T-cell (primary cell): ENCODE results near the gene PCGF2. TPM values are rescaled to one million over a fixed set of nuclear protein-coding genes. Genes with fewer than 3 reads are reported as not detected.

Experiments
- ATAC-seq, 4 experiments: fragments of 200-7000 bp in 3 of 4; fragments of 150-1000 bp in 1 of 4; cut with Tn5 transposase; replicated peaks in 1 of 4; 1 replicate in 3 of 4; 2 replicates in 1 of 4; pipeline ENCODE4 v1.10.0; 2021; ENCODE audit warnings: moderate library complexity in 3 of 4, mild to moderate bottlenecking in 2 of 4, moderate number of reproducible peaks in 1 of 4
- CTCF ChIA-PET, 2 donors: fragments of 300-600 bp; sonication (Branson Sonifier 250); formaldehyde crosslinking; loops; one replicate each; lab custom pipeline; 2022; ENCODE audit warnings: antibody characterized with exemption in 2 of 2; lab: Charles Lee
- POLR2A ChIA-PET, 2 donors: fragments of 300-600 bp; sonication (Branson Sonifier 250); formaldehyde crosslinking; loops; one replicate each; lab custom pipeline; 2022; ENCODE audit warnings: antibody characterized with exemption in 2 of 2; lab: Charles Lee
- DNase-seq, 35 experiments: peaks; one replicate each; pipeline versions ENCODE4 v3.0.0 to v3.0.0-alpha.2; 2013 to 2023
- H3K27ac ChIP-seq: one replicate; pipeline ENCODE4 v1.5.1; 2013; ENCODE audit warnings: low read length
- H3K27me3 ChIP-seq, 2 experiments: replicated peaks in 1 of 2; 1 replicate in 1 of 2; 2 replicates in 1 of 2; pipeline versions ENCODE4 v1.6.1 to v1.7.0; 2013; ENCODE audit warnings: low read length in 1 of 2, mixed read lengths in 1 of 2; ENCODE audit not compliant: control insufficient read depth in 2 of 2, insufficient read depth in 2 of 2; ENCODE audit errors: extremely low read depth in 1 of 2
- H3K36me3 ChIP-seq, 2 donors: 1 replicate in 1 of 2; 2 replicates in 1 of 2; pipeline versions ENCODE4 v1.6.1 to v1.7.0; 2013; ENCODE audit warnings: low read length in 1 of 2; ENCODE audit not compliant: control insufficient read depth in 2 of 2, insufficient read depth in 1 of 2; ENCODE audit errors: extremely low read depth in 1 of 2
- H3K4me1 ChIP-seq, 2 experiments: 1 replicate in 1 of 2; 2 replicates in 1 of 2; pipeline versions ENCODE4 v1.6.1 to v1.7.0; 2013; ENCODE audit warnings: low read length in 2 of 2, mixed read lengths in 1 of 2; ENCODE audit not compliant: insufficient read depth in 2 of 2, control insufficient read depth in 1 of 2; ENCODE audit errors: extremely low read depth in 1 of 2
- H3K4me3 ChIP-seq, 2 donors: 1 replicate in 1 of 2; 2 replicates in 1 of 2; pipeline versions ENCODE4 v1.5.1 to v1.7.0; 2013; ENCODE audit warnings: mild to moderate bottlenecking in 2 of 2, low read length in 1 of 2, moderate library complexity in 1 of 2; ENCODE audit not compliant: control insufficient read depth in 1 of 2; ENCODE audit errors: extremely low read depth in 1 of 2
- H3K9me3 ChIP-seq: 2 replicates; pipeline ENCODE4 v1.7.0; 2013
- H3K27ac Mint-ChIP-seq, 2 donors: one replicate each; pipeline ENCODE4 v1.8.0; 2020 to 2021; ENCODE audit warnings: mild to moderate bottlenecking in 2 of 2, mixed read lengths in 2 of 2
- H3K27me3 Mint-ChIP-seq, 2 donors: one replicate each; pipeline ENCODE4 v1.8.0; 2021 to 2022; ENCODE audit warnings: mixed read lengths in 2 of 2
- H3K36me3 Mint-ChIP-seq: one replicate; pipeline ENCODE4 v1.8.0; 2021; ENCODE audit warnings: mixed read lengths
- H3K4me1 Mint-ChIP-seq, 3 donors: one replicate each; pipeline ENCODE4 v1.8.0; 2020 to 2022; ENCODE audit warnings: mixed read lengths in 3 of 3, mild to moderate bottlenecking in 1 of 3
- H3K4me3 Mint-ChIP-seq, 3 donors: one replicate each; pipeline ENCODE4 v1.8.0; 2020 to 2022; ENCODE audit warnings: mild to moderate bottlenecking in 3 of 3, mixed read lengths in 3 of 3, moderate library complexity in 3 of 3
- H3K9me3 Mint-ChIP-seq, 3 donors: one replicate each; pipeline ENCODE4 v1.8.0; 2020 to 2022; ENCODE audit warnings: mixed read lengths in 3 of 3
- WGBS: methylation state at CpG from one replicate; pipeline ENCODE4 v1.1.5; 2013; ENCODE audit warnings: missing lambda C conversion rate; ENCODE audit not compliant: insufficient coverage; 5-methylcytosine and 5-hydroxymethylcytosine counted together
- total RNA-seq, 35 experiments: library from RNA in 6 of 35; stranded (reverse) in 6 of 35; fragments of 120-200 nt in 1 of 35; gene quantifications; one replicate each; pipeline versions ENCODE4 v1.2.1 to v1.2.4 and lab custom pipeline; 2013 to 2026

The PCGF2 gene
- total RNA-seq, 5 donors from 2014 or later (not counting 1 experiment from before 2014, with no cell fraction given) = 0.28 to 0.69 (median 0.53) TPM; not detected in 2

DNA sequence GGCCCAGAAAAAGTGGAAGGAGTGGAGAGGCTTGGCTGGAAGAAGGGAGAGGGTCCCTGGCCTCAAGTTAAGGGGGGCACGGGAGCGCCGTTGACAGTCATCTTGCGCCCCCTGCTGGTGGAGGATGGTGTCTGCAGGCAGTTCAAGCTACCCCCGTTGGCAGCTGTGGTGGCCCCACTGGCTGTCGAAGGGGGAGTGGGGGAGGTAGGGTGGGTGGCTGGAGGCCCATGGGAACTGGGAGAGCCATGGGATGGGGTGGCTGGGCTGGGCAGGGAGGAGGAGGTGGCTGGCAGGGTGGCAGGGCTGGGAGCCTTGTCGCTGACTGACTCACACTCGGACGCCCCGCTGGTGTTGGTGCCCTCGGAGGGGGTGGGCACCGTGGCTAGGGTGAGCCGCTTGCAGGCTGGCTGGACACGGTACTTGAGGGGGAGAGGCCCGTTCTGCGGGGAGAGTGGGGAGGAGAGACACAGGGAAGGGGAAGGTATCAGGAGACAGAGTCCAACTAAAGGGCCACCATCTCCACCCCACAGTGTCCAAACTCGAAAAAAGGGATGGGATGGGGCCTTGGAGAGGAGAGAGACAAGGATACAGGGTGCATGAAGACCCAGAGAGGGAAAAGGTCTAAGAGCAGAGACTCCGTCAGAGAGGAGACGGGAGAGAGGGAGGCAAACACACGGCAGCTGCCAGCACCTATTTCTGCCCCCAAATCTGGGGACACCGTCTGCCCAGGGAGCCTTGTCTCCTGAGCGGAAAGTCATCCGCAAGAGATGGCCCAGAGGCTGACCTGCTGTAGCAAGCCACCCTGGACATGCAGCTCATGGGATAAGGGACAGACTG, 12.8 kb downstream of the PCGF2 start:
- CTCF ChIA-PET = interaction anchor here (0.6 to 2.0 kb wide), 22 partner anchors 15 to 1475 kb away, joined by 3 to 23 read pairs (median 4); partner anchors contain the start of genes EPOP (in 1 of the 2) and PSMB3 (in 1 of the 2)
- WGBS = 64% methylated on average over 16 of the region's 23 CpGs

DNA sequence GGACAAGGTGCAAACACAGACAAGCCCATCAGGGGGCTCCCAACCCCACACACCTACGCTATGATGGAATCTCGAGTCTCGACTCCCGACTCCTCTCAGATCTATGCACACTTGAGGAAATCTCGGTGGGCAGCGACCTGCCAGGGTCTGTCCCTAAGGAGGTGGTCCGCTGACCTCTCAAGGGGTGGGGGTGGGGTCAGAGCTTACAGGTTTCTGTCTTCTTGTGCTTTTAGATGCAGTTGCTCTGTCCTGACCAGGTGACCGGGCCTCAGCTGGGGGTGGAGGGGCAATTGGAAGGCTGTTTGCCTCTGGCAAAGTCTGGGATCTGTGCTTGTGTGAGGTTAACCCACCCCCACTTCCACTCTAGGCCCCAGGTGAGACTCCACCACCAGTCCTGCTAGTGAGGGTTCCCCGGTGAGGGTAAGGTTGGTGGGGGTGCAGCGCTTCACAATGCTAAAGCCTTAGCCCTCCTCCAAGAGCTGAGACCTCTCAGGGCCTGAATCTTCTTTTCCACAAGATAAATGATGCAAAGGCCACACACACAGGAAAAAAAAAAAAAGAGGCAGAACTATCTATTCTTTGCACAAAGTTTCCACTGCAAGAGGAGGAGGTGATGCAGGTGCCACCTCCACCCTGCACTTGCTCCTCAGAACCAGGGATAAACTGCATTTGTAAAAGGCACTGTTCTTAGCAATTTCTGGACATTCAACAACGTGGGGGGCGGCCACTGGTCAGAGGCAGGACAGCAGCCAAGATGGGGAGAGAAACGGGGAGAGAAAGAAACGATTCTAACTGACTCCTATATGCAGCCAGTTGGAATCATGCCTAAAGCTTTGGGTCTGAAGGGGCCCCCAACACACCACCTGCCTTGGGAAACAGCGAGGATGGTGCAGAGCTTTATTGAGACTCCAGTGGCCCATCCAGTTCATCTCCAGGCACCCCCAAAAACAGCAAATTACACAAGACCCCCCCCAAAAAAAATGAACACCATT, 13.9 kb downstream of the PCGF2 start:
- H3K4me1 Mint-ChIP-seq = peaks cover 39 to 54% (median 49%) of the 10 kb centered on the region in 3 donors
- no peaks in the 10 kb centered on the region for H3K9me3 Mint-ChIP-seq
- Histone ChIP-seq H3K27me3 (peaks cover 0 to 11% of the 10 kb centered on the region in 2 experiments), H3K4me3 (no peak overlapping the region), H3K36me3 (peaks cover 4 to 8% of the 10 kb centered on the region in 2 donors), H3K27ac (no peak overlapping the region), H3K4me1 (peaks cover 2 to 56% of the 10 kb centered on the region in 2 experiments), H3K9me3 (no peaks in the 10 kb centered on the region)
- peak in 4 of 35 experiments; percentile 29 to 61 (median 40) for DNase-seq
- H3K27me3 Mint-ChIP-seq = peaks cover 0 to 3% of the 10 kb centered on the region in 2 donors
- no peak overlapping the region for H3K4me3 Mint-ChIP-seq
- H3K36me3 Mint-ChIP-seq = no peaks in the 10 kb centered on the region
- 83% methylated on average over 1 of the region's 15 CpGs for WGBS
- ChIA-PET CTCF (interaction anchor here (0.6 to 2.0 kb wide), 14 partner anchors 16 to 1476 kb away, joined by 3 to 23 read pairs (median 6); partner anchors contain the start of genes EPOP (in 1 of the 2) and PSMB3 (in 1 of the 2)), POLR2A (no interaction called here)
- no peak for ATAC-seq
- peak overlapping the region; percentile 73 to 77 for H3K27ac Mint-ChIP-seq

More for the DNA sequence above, 12.8 kb downstream of the PCGF2 start:
- no peak overlapping the region for H3K27ac Mint-ChIP-seq
- POLR2A ChIA-PET = interaction anchor here in 1 of 2 donors (0.6 kb wide), 1 partner anchor 19 kb away, joined by 3 read pairs; no protein-coding TSS in a partner anchor
- H3K4me1 ChIP-seq = peaks cover 0 to 49% of the 10 kb centered on the region in 2 experiments
- no peaks in the 10 kb centered on the region for H3K9me3 ChIP-seq
- peak in 2 of 4 experiments; percentile 27 to 41 for ATAC-seq
- H3K4me3 Mint-ChIP-seq = no peak overlapping the region
- peaks cover 36 to 49% (median 45%) of the 10 kb centered on the region in 3 donors for H3K4me1 Mint-ChIP-seq
- H3K9me3 Mint-ChIP-seq = no peaks in the 10 kb centered on the region
- H3K36me3 ChIP-seq = peaks cover 4 to 8% of the 10 kb centered on the region in 2 donors
- no peaks in the 10 kb centered on the region for H3K36me3 Mint-ChIP-seq
- H3K4me3 ChIP-seq = no peak overlapping the region
- DNase-seq = peak; percentile 19 to 82 (median 67)
- H3K27me3 Mint-ChIP-seq = peaks cover 0 to 3% of the 10 kb centered on the region in 2 donors
- H3K27me3 ChIP-seq = peaks cover 0 to 19% of the 10 kb centered on the region in 2 experiments
- no peak overlapping the region for H3K27ac ChIP-seq

DNA sequence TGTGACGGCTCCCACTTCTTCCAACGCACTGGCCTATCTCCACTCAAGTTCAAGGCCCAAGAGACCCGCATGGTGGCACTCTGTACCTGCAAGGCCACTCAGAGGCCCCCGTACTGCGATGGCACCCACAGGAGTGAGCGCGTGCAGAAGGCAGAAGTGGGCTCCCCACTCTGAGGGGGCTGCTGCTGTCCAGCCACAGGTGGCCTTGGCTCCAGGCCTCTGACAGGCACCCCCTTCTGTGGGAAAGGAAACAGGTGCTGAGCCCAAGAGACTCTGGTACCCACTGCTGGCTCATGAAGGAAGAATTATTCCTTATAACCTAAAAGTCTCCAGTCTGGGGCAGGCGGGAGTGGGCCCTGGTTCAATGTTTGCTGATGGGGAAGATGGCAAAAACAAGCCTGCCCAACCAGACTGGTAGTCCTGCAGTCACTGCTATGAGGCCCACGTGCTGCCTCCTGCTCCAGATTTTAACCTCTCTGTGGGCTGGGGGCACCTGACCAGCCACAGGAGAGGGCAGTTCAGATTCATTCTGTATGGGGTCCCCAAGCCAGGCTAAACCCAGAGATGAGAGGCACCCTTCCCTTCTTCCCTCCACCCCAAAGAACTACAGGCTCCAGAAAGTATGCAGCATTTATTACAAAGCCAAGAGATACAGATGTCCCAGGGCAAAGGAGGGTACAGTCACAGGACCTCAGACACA, 14.7 kb downstream of the PCGF2 start:
- Mint-ChIP-seq H3K9me3 (no peaks in the 10 kb centered on the region), H3K27me3 (no peaks in the 10 kb centered on the region), H3K4me1 (peaks cover 47 to 63% (median 57%) of the 10 kb centered on the region in 3 donors), H3K36me3 (no peaks in the 10 kb centered on the region), H3K27ac (peak overlapping the region; percentile 60 to 73), H3K4me3 (no peak overlapping the region)
- H3K27me3 ChIP-seq = peaks cover 0 to 3% of the 10 kb centered on the region in 2 experiments
- peaks cover 8 to 65% of the 10 kb centered on the region in 2 experiments for H3K4me1 ChIP-seq
- WGBS = 82% methylated on average over 8 of the region's 9 CpGs
- ChIA-PET CTCF (interaction anchor here (1.0 to 2.0 kb wide), 3 partner anchors 24 to 48 kb away, joined by 3 to 13 read pairs (median 6); no protein-coding TSS in a partner anchor), POLR2A (no interaction called here)
- no peak overlapping the region for H3K4me3 ChIP-seq
- ATAC-seq (no peak), DNase-seq (no peak)
- no peak overlapping the region for H3K27ac ChIP-seq
- no peaks in the 10 kb centered on the region for H3K9me3 ChIP-seq
- peaks cover 4 to 8% of the 10 kb centered on the region in 2 donors for H3K36me3 ChIP-seq

DNA sequence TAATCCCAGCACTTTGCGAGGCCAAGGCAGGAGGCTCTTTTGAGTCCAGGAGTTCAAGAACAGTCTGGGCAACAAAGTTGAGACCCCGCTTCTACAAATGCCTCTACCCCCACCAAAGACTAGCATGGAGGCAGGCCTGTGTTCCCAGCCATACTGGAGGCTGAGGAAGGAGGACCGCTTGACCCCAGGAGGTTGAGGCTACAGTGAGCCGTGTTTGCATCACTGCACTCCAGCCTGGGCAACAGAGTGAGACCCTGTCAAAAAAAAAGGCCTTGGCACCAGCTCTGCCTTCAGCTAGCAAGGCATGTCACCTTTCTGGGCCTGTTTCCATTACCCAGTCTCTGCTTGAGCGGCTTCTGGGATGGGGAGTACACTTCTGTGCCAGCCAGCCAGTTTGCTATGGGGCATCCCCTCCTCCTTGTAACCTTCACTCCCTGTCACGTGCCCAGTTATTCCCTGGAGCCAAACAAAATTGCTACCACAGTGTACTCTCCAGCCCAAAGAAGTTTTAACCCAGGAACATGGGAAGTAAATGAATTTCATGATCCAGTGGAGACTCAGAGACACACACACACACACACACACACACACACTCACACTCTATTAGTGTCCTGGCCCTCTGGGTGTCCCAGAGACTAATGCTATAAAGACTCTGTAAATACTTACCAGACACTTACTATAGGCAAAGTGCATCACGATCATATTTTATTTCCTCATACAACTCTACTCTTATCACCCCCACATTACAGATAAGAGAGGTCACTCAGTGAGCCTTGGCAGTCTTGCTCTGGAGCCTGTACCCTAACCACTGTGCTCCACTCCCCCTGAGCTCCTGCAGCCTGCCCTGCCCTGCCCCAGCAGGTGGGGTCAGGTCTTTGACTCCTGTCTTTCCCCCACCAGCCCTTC, 15.5 kb downstream of the PCGF2 start:
- no peaks in the 10 kb centered on the region for H3K36me3 Mint-ChIP-seq
- H3K36me3 ChIP-seq = peaks cover 4 to 8% of the 10 kb centered on the region in 2 donors
- peaks cover 12 to 73% of the 10 kb centered on the region in 2 experiments for H3K4me1 ChIP-seq
- no peaks in the 10 kb centered on the region for H3K9me3 ChIP-seq
- WGBS = 86% methylated on average over 2 of the region's 7 CpGs
- peaks cover 55 to 71% (median 65%) of the 10 kb centered on the region in 3 donors for H3K4me1 Mint-ChIP-seq
- H3K27ac ChIP-seq = no peak overlapping the region
- ATAC-seq (no peak), DNase-seq (no peak)
- H3K4me3 ChIP-seq = no peak overlapping the region
- H3K9me3 Mint-ChIP-seq = no peaks in the 10 kb centered on the region
- H3K4me3 Mint-ChIP-seq = peak overlapping the region; percentile 81 to 96 (median 86)
- ChIA-PET POLR2A (interaction anchor here in 1 of 2 donors (0.6 kb wide), 1 partner anchor 26 kb away, joined by 3 read pairs; no protein-coding TSS in a partner anchor), CTCF (interaction anchor here in 1 of 2 donors (1.0 kb wide), 1 partner anchor 48 kb away, joined by 3 read pairs; no protein-coding TSS in a partner anchor)
- no peaks in the 10 kb centered on the region for H3K27me3 Mint-ChIP-seq
- peak overlapping the region; percentile 82 to 85 for H3K27ac Mint-ChIP-seq
- no peaks in the 10 kb centered on the region for H3K27me3 ChIP-seq
